WTC11 (cell line): ENCODE results near the gene FBRSL1.

Experiments used
- ATF2 ChIP-seq: sonication (generic); formaldehyde crosslinking; IDR thresholded peaks from 2 replicates; pipeline ENCODE4 v1.8.1; 2022; ENCODE audit warnings: low read depth, missing genetic modification reagents, borderline replicate concordance
- CTCF ChIP-seq: fragments of 200-600 bp; IDR thresholded peaks from 2 replicates; pipeline ENCODE4 v1.8.0; 2022; ENCODE audit warnings: antibody characterized with exemption
- ETV6 ChIP-seq: sonication (generic); formaldehyde crosslinking; IDR thresholded peaks from 2 replicates; pipeline ENCODE4 v1.8.1; 2022; ENCODE audit warnings: mild to moderate bottlenecking, missing genetic modification reagents
- FOXJ3 ChIP-seq: sonication (generic); formaldehyde crosslinking; IDR thresholded peaks from 2 replicates; pipeline ENCODE4 v1.9.0; 2021; ENCODE audit warnings: missing genetic modification reagents, mild to moderate bottlenecking, borderline replicate concordance
- MAX ChIP-seq: sonication (generic); formaldehyde crosslinking; IDR thresholded peaks from 2 replicates; pipeline ENCODE4 v1.8.0; 2022; ENCODE audit warnings: mild to moderate bottlenecking, missing genetic modification reagents
- NR2C2 ChIP-seq: sonication (generic); formaldehyde crosslinking; IDR thresholded peaks from 2 replicates; pipeline ENCODE4 v1.8.0; 2022; ENCODE audit warnings: mild to moderate bottlenecking, missing genetic modification reagents
- NR3C1 ChIP-seq: sonication (generic); formaldehyde crosslinking; conservative IDR thresholded peaks from 2 replicates; pipeline ENCODE4 v1.8.1; 2023; ENCODE audit warnings: low read depth, mild to moderate bottlenecking, missing genetic modification reagents
- TCF7 ChIP-seq: sonication (generic); formaldehyde crosslinking; IDR thresholded peaks from 2 replicates; pipeline ENCODE4 v1.8.0; 2022; ENCODE audit warnings: mild to moderate bottlenecking, low read depth, missing genetic modification reagents, moderate library complexity
- TP53 ChIP-seq: sonication (generic); formaldehyde crosslinking; IDR thresholded peaks from 2 replicates; pipeline ENCODE4 v1.8.1; 2023; ENCODE audit warnings: mild to moderate bottlenecking, missing genetic modification reagents
- ZNF232 ChIP-seq: sonication (generic); formaldehyde crosslinking; IDR thresholded peaks from 2 replicates; pipeline ENCODE4 v1.8.0; 2022; ENCODE audit warnings: mild to moderate bottlenecking, missing genetic modification reagents

- TF ChIP-seq CTCF = no peak
- no peak for TF ChIP-seq NR2C2
- TF ChIP-seq MAX (CRISPR knock-in tag) = no peak
- no peak for TF ChIP-seq NR3C1 (CRISPR knock-in tag)
- TF ChIP-seq ZNF232 (CRISPR knock-in tag) = no peak
- no peak for TF ChIP-seq ETV6 (CRISPR knock-in tag)
- TF ChIP-seq TCF7 = no peak
- TF ChIP-seq TP53 (CRISPR knock-in tag) = no peak
- TF ChIP-seq ATF2 (CRISPR knock-in tag) = no peak
- TF ChIP-seq FOXJ3 = no peak
Observed at GRCh38 chr12:132481771-132482745, 7.9 kb upstream of the FBRSL1 start.
